GM21576 (cell line): ENCODE data around the gene GALNT10.
A peak's percentile ranks its signal among the peaks of the same experiment; 100 is the strongest.

Experiments
- ATAC-seq: cut with Tn5 transposase; IDR thresholded peaks from one replicate; pipeline ENCODE4 v1.9.1; 2021; ENCODE audit warnings: mild to moderate bottlenecking, moderate library complexity; ENCODE audit not compliant: unreplicated experiment

The GALNT10 gene

DNA sequence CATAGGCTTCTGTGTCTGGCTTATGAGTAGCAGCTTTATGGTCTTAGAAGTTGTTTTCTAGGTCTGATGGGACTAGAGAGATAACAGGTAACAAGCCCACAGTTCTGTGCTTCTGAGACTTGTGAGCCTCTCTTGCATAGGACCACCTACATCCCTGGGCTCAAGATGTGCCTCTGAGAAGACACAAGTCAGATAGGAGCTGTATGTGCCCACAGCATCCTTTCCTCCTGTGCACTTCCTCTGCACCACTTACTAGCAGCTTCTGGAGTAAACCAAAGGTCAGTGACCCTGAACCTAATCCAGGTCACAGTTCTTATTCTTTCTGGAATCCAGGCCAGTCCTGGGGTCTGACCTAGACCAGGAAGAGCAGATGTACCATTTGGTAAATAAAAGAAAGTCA is 40.0 kb downstream of the GALNT10 start:
- no peak for ATAC-seq

DNA sequence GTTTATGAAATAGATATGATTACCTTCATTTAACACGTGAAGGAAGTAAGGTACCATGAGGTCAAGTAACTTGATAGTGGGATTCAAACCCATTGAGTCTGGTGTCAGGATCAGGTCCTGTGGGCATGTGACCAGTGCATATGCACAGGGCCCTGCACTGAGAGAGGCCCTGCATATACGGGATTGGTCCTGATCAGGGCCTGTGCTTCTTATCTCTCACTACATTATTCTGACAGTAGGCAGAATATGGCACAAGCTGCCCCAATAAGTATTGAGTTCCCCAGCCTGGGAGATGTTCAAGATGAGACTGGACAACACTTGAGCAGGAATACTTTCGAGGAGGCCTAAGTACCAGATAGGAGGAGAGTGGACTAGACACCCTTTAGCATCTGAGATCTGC is 44.0 kb downstream of the GALNT10 start:
- ATAC-seq, result no peak

- no peak for ATAC-seq
Measured at GRCh38 chr5:154236011-154236410, 45.5 kb downstream of the GALNT10 start.

- ATAC-seq, result no peak
Measured at GRCh38 chr5:154236536-154237375, 46.2 kb downstream of the GALNT10 start.

- no peak for ATAC-seq
Measured at GRCh38 chr5:154237376-154237743, 46.8 kb downstream of the GALNT10 start.

DNA sequence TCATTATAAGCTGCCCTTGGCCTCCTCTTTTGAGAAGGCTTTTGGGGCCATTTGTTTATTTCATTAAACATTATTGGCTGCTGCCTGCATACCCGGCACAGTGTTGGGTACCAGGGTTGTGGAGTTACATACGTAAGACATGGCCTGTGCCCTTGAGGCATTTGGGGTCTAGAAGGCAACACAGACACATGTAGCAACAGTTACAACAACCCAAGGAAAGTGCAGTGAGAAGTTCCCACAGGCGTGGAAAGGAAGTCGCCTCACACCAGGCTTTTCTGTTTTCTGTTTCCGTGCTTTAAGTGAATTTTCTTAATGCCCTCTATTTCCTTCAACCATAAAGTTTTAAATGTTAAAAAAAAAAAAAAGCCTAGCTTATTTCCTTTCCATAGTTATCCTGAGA is 47.4 kb downstream of the GALNT10 start:
- no peak for ATAC-seq

- ATAC-seq, result peak; percentile 67
Measured at GRCh38 chr5:154238776-154239481, 48.4 kb downstream of the GALNT10 start.

DNA sequence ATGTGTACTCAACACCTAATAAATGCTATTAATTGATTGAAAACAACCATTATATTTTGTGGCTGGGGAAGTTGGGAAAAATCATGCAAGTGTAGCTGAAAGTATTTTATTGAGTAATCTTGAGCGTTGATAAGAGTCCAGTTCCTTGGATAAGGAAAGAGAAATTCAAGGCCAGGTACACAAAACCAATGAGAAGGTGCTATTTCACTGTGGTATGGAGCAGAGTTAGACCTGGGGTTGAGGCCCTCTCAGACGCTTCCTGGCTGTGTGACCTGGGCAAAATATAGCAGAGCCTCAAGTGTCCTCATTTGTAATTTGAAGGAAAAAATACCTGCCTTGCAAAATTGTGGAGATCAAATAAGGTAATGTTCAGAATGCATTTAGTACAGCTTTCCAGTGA is 50.1 kb downstream of the GALNT10 start:
- ATAC-seq, result no peak

DNA sequence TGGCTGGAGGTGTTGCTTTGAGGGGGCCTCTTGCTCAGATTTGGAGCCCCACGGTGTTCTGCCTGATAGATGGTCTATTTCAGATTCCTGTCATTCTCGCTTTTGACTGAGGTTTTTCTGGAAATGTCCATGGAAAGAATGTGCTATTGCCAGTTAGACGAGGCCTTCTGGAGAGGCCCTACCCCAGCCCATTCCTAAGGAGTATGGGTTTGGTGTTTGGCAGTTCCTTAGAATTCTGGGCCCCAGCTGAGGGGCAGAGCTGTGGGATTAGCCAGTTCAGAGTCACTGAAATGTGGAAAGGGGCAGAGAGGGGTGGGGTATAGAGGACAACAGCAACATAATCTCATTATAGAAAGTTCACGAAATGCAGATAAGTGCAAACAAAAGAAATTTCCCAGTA is 50.5 kb downstream of the GALNT10 start:
- no peak for ATAC-seq

GRCh38 chr5:154242442-154242841 is 51.9 kb downstream of the GALNT10 start:
- no peak for ATAC-seq

GRCh38 chr5:154242964-154243376 is 52.4 kb downstream of the GALNT10 start:
- ATAC-seq, result peak; percentile 44

DNA sequence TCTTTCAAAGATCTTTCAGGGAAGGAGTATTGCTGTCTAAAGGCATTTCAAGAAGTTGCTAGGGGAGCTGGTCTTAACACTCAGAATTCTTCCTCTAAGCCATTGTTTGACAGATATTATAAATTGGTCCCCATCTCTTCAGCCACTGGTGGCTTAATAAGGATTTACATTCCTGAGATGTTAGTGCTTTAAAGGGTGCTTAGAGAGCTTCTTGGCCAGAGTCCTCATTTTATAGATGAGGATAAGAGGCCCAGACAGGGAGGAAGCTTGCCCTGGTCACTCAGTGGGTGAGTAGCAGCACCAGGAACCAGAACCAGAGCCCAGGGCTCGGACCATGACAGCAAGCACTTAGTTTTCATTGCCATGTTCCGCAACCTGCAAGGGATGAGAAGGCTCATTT is 53.2 kb downstream of the GALNT10 start:
- ATAC-seq, result no peak

DNA sequence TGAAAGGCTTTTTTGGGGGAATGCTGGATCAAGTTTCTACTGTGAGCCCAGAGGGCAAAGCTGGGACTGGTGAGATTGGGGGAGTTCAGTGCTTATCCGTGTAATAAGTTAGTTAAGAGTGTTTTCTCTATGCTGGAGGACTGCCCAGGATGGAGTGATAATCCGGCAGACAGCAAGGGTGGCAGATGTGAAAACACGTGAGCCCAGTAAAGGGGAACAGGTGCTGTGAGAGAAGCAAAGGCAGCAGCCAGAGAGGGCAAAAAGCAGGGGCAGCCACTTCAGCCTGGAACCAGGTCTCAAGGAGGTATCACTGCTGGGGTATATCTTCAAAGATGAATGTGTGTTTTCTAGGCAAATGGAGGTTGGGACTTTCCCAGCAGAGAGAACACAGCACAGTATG is 53.9 kb downstream of the GALNT10 start:
- ATAC-seq, result no peak

- ATAC-seq, result no peak
Measured at GRCh38 chr5:154248691-154249090, 58.2 kb downstream of the GALNT10 start.

DNA sequence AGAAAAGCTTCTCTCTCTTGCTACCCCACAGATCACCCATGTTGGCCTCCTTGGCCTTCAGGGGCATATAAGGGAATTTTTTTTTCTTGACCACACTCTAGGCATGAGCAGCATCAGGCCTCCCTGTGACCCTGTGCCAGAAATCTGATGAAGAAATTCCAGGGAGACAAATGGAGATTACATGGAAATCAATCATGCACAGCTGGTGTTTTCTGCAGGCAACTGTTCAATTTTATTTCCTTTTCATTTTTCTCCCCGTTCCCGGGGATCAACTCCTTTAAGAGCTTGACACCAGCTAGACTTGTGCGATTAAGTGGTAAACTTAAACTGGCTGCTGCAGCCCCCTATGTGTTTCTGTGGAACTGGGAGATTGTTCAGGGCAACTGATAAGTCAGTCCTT is 59.3 kb downstream of the GALNT10 start:
- ATAC-seq, result no peak

DNA sequence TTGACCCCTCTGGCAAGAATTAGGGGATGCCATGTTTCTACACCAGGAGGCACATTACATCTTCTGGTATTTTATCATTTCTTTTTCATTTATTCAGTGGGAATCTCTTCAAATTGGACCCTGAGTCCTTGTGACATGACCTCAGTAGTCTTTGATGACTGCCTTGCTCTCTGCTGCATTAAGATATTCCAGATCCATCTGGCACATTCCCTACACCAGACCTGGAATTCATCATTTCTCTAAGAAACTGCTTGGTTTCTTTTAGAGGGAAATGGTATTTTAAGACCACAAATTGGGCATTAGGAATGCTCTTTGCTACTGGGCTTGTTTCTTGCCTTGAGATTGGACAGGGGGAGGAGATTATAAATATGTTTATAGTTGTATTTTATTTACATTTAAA is 61.0 kb downstream of the GALNT10 start:
- no peak for ATAC-seq

GRCh38 chr5:154253807-154254206 is 63.3 kb downstream of the GALNT10 start:
- no peak for ATAC-seq

- ATAC-seq, result no peak
Measured at GRCh38 chr5:154254896-154255295, 64.4 kb downstream of the GALNT10 start.

- ATAC-seq, result no peak
Measured at GRCh38 chr5:154257046-154257445, 66.5 kb downstream of the GALNT10 start.

DNA sequence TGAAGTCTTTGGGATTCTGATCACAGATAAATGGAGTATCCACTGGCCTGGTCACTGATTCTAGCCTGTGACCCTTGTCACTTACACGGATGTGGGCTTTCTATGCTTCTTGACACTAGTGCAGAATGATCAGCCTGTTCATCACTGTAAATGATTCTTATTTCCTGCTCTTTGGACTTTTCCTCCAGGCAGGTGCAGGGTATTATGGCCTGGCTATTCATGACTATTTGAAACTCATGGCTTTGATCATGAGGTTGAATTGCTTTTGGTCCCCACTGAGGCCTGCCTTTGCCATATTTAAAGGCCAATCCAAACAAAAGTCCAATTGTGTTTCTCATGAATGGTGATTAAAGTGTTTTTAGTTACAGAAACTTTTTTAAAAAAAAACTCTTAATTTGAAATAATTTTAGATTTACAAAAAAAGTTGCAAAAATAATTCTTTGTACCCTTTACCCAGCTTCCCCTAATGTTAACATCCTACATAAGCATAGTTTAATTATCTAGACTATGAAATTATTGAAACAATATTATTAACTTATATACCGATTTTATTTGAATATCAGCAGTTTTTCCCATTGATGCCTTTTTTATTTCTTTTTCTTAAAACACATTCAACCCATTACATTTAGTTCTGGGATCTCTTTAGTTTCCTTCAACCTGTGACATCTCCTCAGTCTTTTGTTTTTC is 68.1 kb downstream of the GALNT10 start:
- no peak for ATAC-seq

GRCh38 chr5:154260224-154260927 is 69.8 kb downstream of the GALNT10 start:
- ATAC-seq, result no peak
